Mesendoderm (in vitro differentiated cells): ENCODE data around the gene GRIK4.

Source experiments
- DNase-seq: peaks from one replicate; pipeline ENCODE4 v3.0.0; 2013
- H2AK5ac ChIP-seq: 2 replicates; pipeline ENCODE4 v1.6.1; 2013; ENCODE audit warnings: low read length, inconsistent platforms
- H2BK120ac ChIP-seq: 2 replicates; pipeline ENCODE4 v1.6.1; 2013; ENCODE audit warnings: low read depth, mild to moderate bottlenecking, low read length, moderate library complexity, mixed read lengths
- H2BK15ac ChIP-seq: replicated peaks from 2 replicates; pipeline ENCODE4 v1.6.1; 2013; ENCODE audit warnings: low read depth, mild to moderate bottlenecking, moderate library complexity
- H2BK5ac ChIP-seq: 2 replicates; pipeline ENCODE4 v1.6.1; 2013; ENCODE audit warnings: low read length, inconsistent platforms
- H3K18ac ChIP-seq: 2 replicates; pipeline ENCODE4 v1.6.1; 2013; ENCODE audit warnings: mild to moderate bottlenecking, low read length, mixed read lengths
- H3K23ac ChIP-seq: one replicate; pipeline ENCODE4 v1.6.1; 2013; ENCODE audit warnings: low read length
- H3K27ac ChIP-seq: 2 replicates; pipeline ENCODE4 v1.5.1; 2013; ENCODE audit warnings: low read depth, mild to moderate bottlenecking, inconsistent platforms, low read length, moderate library complexity
- H3K27me3 ChIP-seq: 2 replicates; pipeline ENCODE4 v1.6.1; 2013; ENCODE audit warnings: low read length, control low read depth, mild to moderate bottlenecking, inconsistent platforms; ENCODE audit not compliant: insufficient read depth, poor library complexity
- H3K36me3 ChIP-seq: 2 replicates; pipeline ENCODE4 v1.6.1; 2013; ENCODE audit warnings: low read length, inconsistent platforms; ENCODE audit not compliant: control insufficient read depth, insufficient read depth
- H3K4ac ChIP-seq: one replicate; pipeline ENCODE4 v1.6.1; 2013; ENCODE audit warnings: low read depth, mild to moderate bottlenecking, low read length, moderate library complexity
- H3K4me1 ChIP-seq: 2 replicates; pipeline ENCODE4 v1.6.1; 2013; ENCODE audit warnings: low read depth, low read length, inconsistent platforms; ENCODE audit not compliant: control insufficient read depth
- H3K4me2 ChIP-seq: 2 replicates; pipeline ENCODE4 v1.6.1; 2013; ENCODE audit warnings: low read length
- H3K4me3 ChIP-seq: 2 replicates; pipeline ENCODE4 v1.5.1; 2013; ENCODE audit warnings: mild to moderate bottlenecking, low read length
- H3K56ac ChIP-seq: one replicate; pipeline ENCODE4 v1.6.1; 2013; ENCODE audit warnings: low read length
- H3K79me1 ChIP-seq: 2 replicates; pipeline ENCODE4 v1.6.1; 2013; ENCODE audit warnings: low read length, inconsistent platforms
- H3K79me2 ChIP-seq: 2 replicates; pipeline ENCODE4 v1.6.1; 2013; ENCODE audit warnings: mild to moderate bottlenecking, low read length; ENCODE audit not compliant: control insufficient read depth, insufficient read depth
- H3K9ac ChIP-seq: 2 replicates; pipeline ENCODE4 v1.6.1; 2013; ENCODE audit warnings: low read length, inconsistent platforms
- H4K5ac ChIP-seq: one replicate; pipeline ENCODE4 v1.6.1; 2013; ENCODE audit warnings: low read length
- H4K8ac ChIP-seq: one replicate; pipeline ENCODE4 v1.6.1; 2013; ENCODE audit warnings: low read depth, mild to moderate bottlenecking, control low read depth, low read length, moderate library complexity
- WGBS: extraction: QIAGEN DNeasy Blood & Tissue Kit; methylation state at CpG from one replicate; pipeline ENCODE4 v1.1.7; 2013; ENCODE audit warnings: low lambda C conversion rate, missing lambda C conversion rate; ENCODE audit not compliant: insufficient coverage; ENCODE audit errors: extremely low coverage; 5-methylcytosine and 5-hydroxymethylcytosine counted together

Gene GRIK4

DNA sequence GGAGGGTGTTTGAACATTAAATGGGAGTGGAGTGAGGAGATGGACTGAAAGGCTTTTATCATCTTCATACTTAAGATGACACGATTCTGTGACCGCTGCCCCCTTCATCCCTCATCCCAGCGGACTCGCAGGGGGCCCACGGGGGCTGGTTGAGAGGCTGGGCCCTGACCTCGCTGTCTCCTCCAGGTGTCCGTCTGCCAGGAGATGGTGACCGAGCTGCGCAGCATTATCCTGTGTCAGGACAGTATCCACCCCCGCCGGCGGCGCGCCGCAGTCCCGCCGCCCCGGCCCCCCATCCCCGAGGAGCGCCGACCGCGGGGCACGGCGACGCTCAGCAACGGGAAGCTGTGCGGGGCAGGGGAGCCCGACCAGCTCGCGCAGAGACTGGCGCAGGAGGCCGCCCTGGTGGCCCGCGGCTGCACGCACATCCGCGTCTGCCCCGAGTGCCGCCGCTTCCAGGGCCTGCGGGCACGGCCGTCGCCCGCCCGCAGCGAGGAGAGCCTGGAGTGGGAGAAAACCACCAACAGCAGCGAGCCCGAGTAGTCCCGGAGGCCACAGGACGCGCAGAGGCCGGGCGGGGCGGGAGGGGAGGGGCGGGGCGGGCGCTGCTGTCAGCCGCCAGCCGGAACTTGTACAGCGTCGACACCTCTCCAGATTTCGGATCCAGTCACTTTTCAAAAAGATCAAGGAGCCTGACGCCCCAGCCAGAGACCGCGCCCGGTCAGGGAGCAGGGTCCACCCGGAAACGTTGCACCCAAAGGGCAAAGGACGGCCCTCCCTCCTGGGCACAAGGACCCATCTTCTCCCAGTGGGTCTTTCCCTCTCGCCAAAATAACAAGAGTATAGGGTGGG lies 474.4 kb downstream of the GRIK4 start:
- H3K4me1 ChIP-seq: peaks cover 5% of the 10 kb centered on the region
- no peaks in the 10 kb centered on the region for H3K36me3 ChIP-seq
- H2BK120ac ChIP-seq: no peak overlapping the region
- peak overlapping the region; percentile 91 for H3K18ac ChIP-seq
- no peak overlapping the region for H4K5ac ChIP-seq
- H3K23ac ChIP-seq: no peak overlapping the region
- no peak overlapping the region for H3K4ac ChIP-seq
- no peaks in the 10 kb centered on the region for H3K79me2 ChIP-seq
- no peaks in the 10 kb centered on the region for H3K79me1 ChIP-seq
- no peak overlapping the region for H3K4me3 ChIP-seq
- H2BK15ac ChIP-seq: no peak overlapping the region
- no peak overlapping the region for H2BK5ac ChIP-seq
- DNase-seq: peak; percentile 88
- H3K4me2 ChIP-seq: peak overlapping the region; percentile 73
- H4K8ac ChIP-seq: no peak overlapping the region
- H3K27ac ChIP-seq: no peak overlapping the region
- peak overlapping the region; percentile 81 for H3K56ac ChIP-seq
- no peaks in the 10 kb centered on the region for H3K27me3 ChIP-seq
- no CpG with 5 or more reads among the region's 72 CpGs for WGBS
- H2AK5ac ChIP-seq: no peak overlapping the region
- peak overlapping the region; percentile 59 for H3K9ac ChIP-seq

DNA sequence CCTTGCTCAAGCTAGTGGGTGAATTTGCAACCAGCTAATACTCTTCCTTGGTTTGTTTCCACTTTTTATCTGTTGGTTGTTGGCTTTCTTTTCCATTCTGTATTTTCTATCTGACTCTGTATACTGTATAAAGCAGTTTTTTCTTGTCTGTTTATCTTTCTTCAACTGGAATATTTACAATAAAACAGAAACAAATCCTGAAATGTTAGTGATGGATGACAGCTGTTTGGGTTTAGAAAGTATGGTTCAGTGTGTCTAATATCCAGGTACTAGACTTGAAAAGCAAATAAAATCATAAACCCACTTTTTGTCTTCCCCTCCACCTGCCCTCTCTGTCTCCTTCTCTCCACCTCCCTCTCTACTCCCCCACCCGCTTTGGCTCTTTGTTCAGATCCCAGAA lies 477.1 kb downstream of the GRIK4 start:
- Histone ChIP-seq H3K4me2 (no peak overlapping the region), H3K9ac (no peak overlapping the region), H2AK5ac (no peak overlapping the region), H4K5ac (no peak overlapping the region), H2BK5ac (no peak overlapping the region), H3K23ac (no peak overlapping the region), H3K36me3 (no peaks in the 10 kb centered on the region), H3K4ac (no peak overlapping the region), H3K27me3 (no peaks in the 10 kb centered on the region), H3K27ac (no peak overlapping the region), H2BK15ac (no peak overlapping the region), H2BK120ac (no peak overlapping the region), H3K79me1 (no peaks in the 10 kb centered on the region), H3K18ac (no peak overlapping the region), H3K56ac (no peak overlapping the region), H3K4me1 (peaks cover 13% of the 10 kb centered on the region), H3K4me3 (no peak overlapping the region), H3K79me2 (no peaks in the 10 kb centered on the region), H4K8ac (no peak overlapping the region)
- no peak for DNase-seq
- WGBS: no CpG with 5 or more reads among the region's 1 CpG

DNA sequence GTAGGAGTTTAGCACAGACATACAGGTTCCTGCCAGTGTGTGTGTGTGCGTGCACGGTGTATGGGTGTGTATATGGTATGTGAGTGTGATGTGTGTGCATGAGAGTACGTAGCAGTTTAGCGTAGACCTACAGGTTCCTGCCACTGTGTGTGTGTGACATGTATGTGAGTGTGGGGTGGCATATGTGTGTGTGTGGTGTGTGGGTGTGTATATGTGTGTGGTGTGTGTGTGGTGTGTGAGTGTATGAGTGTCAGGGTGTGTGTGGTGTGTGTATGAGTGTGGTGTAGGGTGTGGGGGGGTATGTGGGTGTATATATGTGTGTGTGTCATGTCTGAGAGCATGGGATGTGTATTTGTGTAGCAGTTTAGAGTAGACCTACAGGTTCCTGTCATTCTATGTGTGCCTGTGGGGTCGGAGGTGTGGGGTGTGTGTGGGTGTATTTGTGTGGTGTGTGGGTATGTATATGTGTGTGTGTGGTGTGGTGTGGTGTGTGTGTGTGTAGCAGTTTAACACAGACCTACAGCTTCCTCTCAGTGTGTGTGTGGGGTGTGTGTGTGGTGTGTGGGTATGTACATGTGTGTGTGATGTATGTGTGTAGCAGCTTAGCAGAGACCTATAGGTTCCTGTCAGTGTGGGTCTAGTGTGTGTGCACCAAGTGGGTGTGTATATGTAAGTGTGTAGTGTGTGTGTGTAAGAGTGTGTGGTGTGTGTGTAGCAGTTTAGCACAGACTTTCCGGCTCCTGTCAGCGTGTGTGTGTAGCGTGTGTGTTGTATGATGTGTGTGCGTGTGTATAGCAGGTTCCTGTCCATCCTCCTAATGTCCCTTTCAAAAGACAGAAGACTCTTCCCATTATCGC lies 480.5 kb downstream of the GRIK4 start:
- no peak overlapping the region for H3K9ac ChIP-seq
- no peak overlapping the region for H3K18ac ChIP-seq
- no peak overlapping the region for H3K4me2 ChIP-seq
- H2BK120ac ChIP-seq: no peak overlapping the region
- H3K27me3 ChIP-seq: no peaks in the 10 kb centered on the region
- H2BK15ac ChIP-seq: no peak overlapping the region
- H3K4me3 ChIP-seq: no peak overlapping the region
- H3K27ac ChIP-seq: no peak overlapping the region
- no peaks in the 10 kb centered on the region for H3K79me1 ChIP-seq
- DNase-seq: no peak
- peak overlapping the region; percentile 47 for H2BK5ac ChIP-seq
- H3K79me2 ChIP-seq: no peaks in the 10 kb centered on the region
- peak overlapping the region; percentile 59 for H3K23ac ChIP-seq
- H4K5ac ChIP-seq: no peak overlapping the region
- H3K4ac ChIP-seq: no peak overlapping the region
- H3K56ac ChIP-seq: peak overlapping the region; percentile 40
- no peaks in the 10 kb centered on the region for H3K36me3 ChIP-seq
- no CpG with 5 or more reads among the region's 10 CpGs for WGBS
- no peak overlapping the region for H4K8ac ChIP-seq
- H2AK5ac ChIP-seq: peak overlapping the region; percentile 81
- H3K4me1 ChIP-seq: peaks cover 13% of the 10 kb centered on the region

DNA sequence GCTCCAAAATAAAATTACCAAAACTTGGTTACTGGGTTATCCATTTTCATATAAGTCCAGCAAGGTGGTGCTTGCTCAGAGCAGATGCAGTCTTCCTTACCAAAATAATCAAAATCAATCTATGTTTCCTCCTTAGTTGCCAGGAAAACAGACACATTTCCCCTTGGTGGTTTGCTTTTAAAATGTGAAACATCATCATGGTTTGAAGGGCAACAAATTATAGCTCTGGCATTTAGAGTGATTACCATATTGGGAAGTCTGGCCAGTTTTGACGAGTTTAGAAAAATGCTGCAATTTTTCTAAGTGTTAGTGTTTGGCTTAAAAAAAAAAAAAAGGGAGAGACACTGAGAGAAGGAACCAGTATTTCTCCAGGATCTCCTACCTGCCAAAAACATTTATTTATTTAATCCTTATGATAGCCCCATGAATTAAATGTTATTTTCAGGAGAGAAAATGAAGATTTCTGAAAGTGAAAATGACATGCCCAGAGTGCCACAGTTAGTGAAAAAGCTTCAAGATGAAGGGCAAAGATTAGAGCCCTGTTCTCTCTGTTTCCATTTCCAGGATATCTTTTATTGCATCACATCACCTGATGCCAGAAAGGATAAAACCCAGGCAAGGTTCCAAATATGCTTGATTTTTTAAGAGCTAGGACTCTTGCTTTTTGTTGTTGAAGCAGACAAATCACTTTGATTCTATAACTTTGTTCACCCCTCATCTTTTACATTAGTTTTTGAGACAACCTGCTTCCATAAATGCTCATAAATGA lies 482.7 kb downstream of the GRIK4 start:
- DNase-seq: no peak
- H3K27ac ChIP-seq: no peak overlapping the region
- no peaks in the 10 kb centered on the region for H3K79me1 ChIP-seq
- no peak overlapping the region for H3K18ac ChIP-seq
- no peak overlapping the region for H4K5ac ChIP-seq
- H3K4me3 ChIP-seq: no peak overlapping the region
- no peak overlapping the region for H3K23ac ChIP-seq
- no peak overlapping the region for H2BK120ac ChIP-seq
- no peak overlapping the region for H3K4ac ChIP-seq
- H2BK15ac ChIP-seq: no peak overlapping the region
- no CpG with 5 or more reads among the region's 1 CpG for WGBS
- peaks cover 16% of the 10 kb centered on the region for H3K4me1 ChIP-seq
- no peak overlapping the region for H3K9ac ChIP-seq
- H2BK5ac ChIP-seq: no peak overlapping the region
- no peak overlapping the region for H2AK5ac ChIP-seq
- H3K4me2 ChIP-seq: no peak overlapping the region
- H4K8ac ChIP-seq: no peak overlapping the region
- H3K56ac ChIP-seq: no peak overlapping the region
- H3K79me2 ChIP-seq: no peaks in the 10 kb centered on the region
- no peaks in the 10 kb centered on the region for H3K36me3 ChIP-seq
- H3K27me3 ChIP-seq: no peaks in the 10 kb centered on the region

DNA sequence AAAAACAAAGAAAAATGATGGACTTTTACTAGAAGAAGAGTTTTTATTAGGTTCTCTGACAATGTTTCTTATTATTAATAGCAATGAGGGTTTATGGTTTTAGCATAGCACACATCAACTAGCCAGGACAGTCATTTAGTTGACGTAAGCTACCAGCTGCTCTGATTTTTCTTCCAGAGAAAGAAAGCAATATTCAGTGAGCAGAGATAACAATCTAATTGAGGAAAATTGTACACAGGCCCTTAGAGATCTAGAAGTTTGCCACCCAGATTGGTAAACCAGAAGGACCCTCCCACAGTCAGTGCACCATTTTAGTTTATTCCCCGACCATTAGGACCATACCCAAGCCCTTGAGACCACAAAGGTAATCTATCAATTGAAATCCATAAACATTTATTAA lies 483.6 kb downstream of the GRIK4 start:
- Histone ChIP-seq H3K56ac (no peak overlapping the region), H3K79me1 (no peaks in the 10 kb centered on the region), H3K27me3 (no peaks in the 10 kb centered on the region), H4K8ac (no peak overlapping the region), H3K4me2 (no peak overlapping the region), H3K36me3 (no peaks in the 10 kb centered on the region), H3K9ac (no peak overlapping the region), H2AK5ac (no peak overlapping the region), H3K27ac (no peak overlapping the region), H3K4me1 (peaks cover 13% of the 10 kb centered on the region), H3K23ac (no peak overlapping the region), H3K4ac (no peak overlapping the region), H2BK120ac (no peak overlapping the region), H4K5ac (no peak overlapping the region), H3K18ac (no peak overlapping the region), H2BK15ac (no peak overlapping the region), H3K79me2 (no peaks in the 10 kb centered on the region), H3K4me3 (no peak overlapping the region), H2BK5ac (no peak overlapping the region)
- WGBS: no CpG with 5 or more reads among the region's 2 CpGs
- DNase-seq: no peak
